SK-N-DZ (cell line): ENCODE data around the gene KLRB1.
"Not testable (repeated sequence)": the region's sequence is repeated elsewhere in the genome, so short reads cannot be mapped to it uniquely, and the experiment has no call there.

Source experiments
- DNase-seq: peaks from one replicate; pipeline ENCODE4 v3.0.0-alpha.2; 2015; ENCODE audit warnings: low spot score

Gene KLRB1

DNA sequence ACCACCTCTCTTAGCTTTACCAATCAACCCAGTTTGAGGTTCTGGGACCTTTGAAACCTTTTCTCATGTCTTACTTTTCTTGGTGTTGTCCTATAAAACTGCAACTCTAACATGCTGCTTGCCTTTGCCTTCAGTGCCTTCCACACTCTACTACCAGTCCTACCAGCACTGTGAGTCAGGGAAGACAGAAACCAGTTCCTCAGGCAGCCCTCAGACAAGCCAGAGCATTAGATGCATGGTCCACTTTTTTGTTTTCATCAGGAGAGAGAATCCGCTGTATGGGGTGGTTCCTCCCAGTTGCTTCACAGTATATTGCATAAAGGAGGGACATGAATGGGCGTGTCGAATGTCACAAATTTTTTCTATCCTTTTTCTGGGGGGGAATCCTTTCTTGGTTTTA, 17.3 kb upstream of the KLRB1 start:
- DNase-seq: no peak

DNA sequence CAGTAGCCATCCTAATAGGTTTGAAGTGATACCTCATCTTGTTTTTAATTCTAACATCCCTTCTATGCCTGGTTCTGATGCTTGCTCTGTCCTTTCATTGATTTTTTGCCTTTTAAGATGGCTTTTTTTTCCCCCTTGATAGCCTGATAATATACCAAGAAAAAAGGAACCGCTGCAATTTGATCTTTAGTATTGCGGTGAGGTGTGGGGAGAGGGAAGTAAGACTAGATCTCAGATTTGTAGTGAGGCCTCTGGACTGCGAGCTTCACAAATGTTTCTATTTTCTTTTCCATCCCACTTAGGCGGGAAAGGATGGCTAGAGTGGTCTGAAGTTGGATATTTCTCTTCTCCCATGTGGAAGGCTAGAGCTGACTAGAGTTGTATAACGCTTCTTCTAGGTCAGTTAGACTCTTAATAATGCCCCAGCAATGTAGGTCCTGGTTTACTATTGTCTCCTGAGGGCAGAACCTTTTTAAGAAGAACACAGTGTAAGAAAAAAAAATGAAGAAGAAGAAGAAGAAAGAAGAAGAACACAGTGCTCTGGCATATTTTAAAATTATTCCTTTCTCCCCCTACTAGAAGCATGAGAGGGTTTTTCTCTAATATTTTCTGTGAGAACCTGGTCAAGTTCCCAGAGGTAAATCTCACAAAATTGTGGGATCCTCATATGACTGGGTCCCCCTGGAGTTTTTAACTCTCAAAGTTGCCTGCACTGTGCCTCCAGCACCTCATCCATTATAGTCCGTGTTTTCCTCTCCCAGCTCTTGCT, 11.9 kb upstream of the KLRB1 start:
- DNase-seq: no peak

- DNase-seq: not testable (repeated sequence)
Observed at GRCh38 chr12:9618906-9619305, 11.2 kb upstream of the KLRB1 start.

DNA sequence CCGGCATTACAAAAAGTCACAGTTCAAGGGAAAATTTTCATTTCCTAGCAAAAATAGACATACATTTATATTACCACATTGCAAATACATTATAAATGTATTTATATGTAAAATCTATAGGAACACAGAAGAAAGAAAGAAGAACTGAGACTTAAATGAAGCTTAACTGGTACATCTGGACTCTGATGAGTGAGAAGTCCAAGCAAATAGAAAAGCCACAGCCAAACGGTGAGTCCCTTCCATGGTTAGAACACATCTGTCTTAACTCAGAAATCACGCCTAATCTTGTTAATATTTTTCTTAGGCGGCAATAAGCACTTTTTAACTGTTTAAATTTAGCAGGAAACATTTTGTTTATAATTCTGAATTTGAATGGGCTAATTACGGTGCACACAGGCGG, 9.4 kb upstream of the KLRB1 start:
- no peak for DNase-seq

GRCh38 chr12:9615420-9616136, 7.9 kb upstream of the KLRB1 start:
- no peak for DNase-seq

DNA sequence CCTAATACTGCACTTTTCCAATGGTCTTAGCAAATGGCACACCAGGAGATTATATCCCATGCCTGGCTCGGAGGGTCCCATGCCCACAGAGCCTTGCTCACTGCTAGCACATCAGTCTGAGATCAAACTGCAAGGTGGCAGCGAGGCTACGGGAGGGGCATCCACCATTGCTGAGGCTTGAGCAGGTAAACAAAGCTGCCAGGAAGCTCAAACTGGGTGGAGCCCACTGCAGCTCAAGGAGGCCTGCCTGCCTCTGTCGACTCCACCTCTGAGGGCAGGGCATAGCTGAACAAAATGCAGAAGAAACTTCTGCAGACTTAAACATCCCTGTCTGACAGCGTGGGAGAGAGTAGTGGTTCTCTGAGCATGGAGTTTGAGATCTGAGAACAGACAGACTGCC, 2.9 kb upstream of the KLRB1 start:
- DNase-seq: not testable (repeated sequence)

- no peak for DNase-seq
Observed at GRCh38 chr12:9606736-9607372, 862 bp downstream of the KLRB1 start.

DNA sequence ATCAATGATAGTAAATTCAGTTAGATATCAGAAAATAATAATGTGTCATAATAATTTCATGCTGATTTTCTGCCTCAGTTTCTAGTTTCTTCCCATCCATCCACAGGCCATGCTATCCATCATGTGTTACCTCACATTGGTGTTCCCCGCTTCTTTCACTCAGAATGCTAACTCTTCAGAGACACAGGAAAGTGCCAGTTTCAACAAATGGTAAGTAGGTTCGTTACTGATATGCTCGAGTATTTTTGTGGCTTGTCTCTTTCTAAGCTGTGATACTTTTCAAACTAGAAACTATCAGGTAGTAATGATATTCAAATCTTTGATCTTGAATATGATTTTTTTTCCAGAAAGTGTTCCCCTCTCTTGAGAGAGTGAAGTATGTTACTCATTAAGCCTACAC, 1.5 kb downstream of the KLRB1 start:
- no peak for DNase-seq

DNA sequence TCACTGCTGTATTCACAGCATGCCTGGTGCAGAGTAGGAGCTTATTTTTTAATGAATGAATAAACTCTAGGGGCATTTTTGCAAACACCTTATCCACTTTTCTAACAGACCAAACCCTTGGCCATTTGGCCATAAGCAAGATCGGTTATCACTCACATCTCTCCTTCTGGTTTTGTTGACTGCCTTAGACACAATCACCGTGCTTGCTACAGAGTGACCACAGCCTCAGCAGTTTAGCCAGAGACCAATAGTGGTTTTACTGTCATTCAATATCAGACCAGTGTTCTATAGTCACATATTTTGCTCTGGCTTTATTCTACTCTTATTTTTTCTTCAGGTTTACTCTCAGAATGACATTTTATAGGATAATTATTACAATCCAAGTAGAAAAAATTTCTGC, 2.2 kb downstream of the KLRB1 start:
- no peak for DNase-seq

GRCh38 chr12:9604287-9604686, 3.4 kb downstream of the KLRB1 start:
- no peak for DNase-seq

- not testable (repeated sequence) for DNase-seq
Observed at GRCh38 chr12:9600426-9600825, 7.3 kb downstream of the KLRB1 start.

DNA sequence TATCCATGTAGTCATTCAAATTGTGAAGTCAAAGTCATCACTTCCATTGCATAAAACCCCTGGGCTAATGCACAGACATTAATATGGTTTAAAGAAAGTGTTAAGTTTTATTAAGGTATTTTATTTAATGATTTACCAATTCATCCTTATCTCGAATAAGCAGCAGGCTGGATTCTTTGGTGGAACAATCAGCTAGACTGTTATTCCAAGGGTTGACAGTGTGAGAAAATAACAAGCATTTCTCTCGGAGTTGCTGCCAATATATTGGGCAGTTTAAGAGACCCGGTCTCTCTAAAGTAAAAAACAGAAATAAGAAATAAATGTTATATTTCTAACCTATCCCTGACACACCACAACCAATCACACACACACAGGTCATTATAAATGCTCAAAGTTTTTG, 9.4 kb downstream of the KLRB1 start:
- no peak for DNase-seq

DNA sequence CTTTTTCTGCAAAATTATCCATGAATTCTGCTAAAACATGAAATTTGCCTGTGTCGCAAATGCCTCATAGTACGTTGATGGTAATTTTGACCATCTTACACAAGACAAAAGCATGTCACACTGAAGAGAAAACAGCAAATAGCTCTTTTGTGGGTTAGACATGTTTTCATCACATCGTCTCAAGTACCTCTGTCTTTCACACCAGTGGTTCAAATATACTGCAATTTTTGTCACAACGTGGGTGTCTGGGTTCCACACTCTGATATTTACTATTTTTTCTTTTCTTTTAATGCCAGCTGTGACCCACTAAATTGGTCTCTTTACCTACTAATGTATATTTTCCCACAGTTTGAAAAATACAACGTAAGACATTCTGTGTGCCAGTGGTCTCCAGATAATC, 10.4 kb downstream of the KLRB1 start:
- no peak for DNase-seq

DNA sequence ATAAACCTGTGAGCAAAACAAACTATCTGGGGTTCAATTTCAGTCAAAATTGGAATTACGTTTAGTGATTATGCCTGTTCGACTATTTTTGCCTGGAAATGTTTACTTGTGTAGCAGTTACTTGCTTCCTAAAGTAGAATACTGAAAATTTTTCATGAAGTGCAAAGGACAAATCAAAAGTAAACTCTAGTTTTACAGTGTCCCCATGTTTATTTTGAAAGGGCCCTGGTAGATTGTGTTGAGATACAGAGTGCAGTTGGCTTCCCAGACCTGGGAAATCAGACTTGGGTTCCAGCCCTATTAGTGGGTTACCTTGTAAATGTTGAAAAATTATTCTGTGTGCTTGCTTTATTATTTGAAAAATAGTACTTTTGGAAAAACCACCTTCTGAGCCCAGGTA, 17.3 kb downstream of the KLRB1 start:
- no peak for DNase-seq

DNA sequence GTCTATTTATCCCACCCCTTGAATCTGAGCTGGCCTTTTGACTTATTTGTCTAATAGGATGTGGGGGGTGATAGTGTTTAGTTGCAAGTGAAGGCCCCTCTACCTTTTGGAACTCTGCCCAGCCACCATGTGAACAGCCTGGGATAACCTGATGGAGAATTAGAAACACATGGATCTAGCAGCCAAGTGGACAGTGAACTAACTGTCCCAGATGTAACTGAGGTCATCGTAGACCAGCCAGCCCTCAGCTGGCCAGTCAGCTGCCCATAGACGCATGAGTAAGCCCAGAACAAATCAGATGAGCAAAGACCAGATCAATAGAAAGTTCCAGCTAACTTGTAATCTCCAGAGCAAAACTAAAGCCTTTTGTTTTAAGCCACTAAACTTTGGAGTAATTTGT, 19.0 kb downstream of the KLRB1 start:
- DNase-seq: no peak

- no peak for DNase-seq
Observed at GRCh38 chr12:9587987-9588600, 19.6 kb downstream of the KLRB1 start.

DNA sequence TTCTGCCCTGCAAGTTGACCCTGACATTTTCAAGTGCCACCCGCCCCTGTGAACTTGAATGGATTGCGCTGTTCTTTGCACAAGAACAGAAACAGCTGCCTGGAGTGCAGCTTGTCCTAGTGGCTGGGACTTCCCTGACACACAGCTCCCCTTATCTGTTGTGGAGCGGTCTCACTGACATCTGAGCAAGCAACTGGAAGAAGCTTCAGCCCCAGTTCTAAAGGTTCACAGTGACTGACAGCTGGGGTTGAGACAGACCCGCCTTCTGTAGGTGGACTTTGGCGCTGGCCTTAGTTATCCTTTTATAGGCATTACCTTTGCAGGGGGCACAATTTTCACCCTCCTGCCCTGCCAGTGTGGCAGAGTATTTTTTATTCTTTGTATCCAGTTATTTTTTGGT, 30.0 kb downstream of the KLRB1 start:
- not testable (repeated sequence) for DNase-seq

DNA sequence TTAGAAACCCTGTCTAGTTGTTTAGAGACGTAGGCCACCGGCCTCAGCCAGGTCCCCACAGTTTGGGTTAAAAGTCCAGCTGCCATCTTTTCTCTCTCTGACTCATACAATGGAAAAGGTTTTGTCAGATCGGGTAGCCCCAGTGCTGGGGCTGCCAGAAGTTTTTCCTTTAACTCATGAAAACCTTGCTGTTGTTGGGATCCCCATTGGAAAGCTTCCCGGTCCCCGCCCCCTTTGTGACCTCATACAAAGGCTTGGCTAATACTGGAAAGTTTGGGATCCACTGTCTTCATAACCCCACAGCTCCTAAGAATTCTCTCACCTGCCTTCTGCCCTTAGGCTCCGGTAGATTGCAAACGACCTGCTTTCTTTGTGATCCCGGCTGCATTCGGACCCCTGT, 40.6 kb downstream of the KLRB1 start:
- DNase-seq: not testable (repeated sequence)

GRCh38 chr12:9566113-9566512, 41.6 kb downstream of the KLRB1 start:
- not testable (repeated sequence) for DNase-seq

DNA sequence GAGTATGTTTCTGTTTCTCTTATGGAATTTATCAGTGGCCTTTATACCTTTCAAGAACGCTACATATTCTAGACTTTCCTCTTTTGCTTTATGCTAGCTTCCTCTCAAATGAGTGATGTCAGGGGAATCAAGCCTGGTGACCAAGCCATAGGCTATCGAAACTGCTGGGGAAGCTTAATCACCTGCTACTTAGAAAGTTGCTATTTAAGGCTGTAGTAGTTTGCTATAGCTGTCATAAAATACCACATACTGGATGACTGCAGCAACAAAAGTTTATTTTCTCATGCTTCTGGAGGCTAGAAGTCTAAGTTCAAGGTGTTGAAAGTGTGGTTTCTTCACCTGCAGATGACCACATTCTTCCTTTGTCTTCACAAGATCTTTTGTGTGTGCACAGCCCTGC, 43.3 kb downstream of the KLRB1 start:
- DNase-seq: not testable (repeated sequence)

- DNase-seq: not testable (repeated sequence)
Observed at GRCh38 chr12:9562841-9563453, 44.8 kb downstream of the KLRB1 start.

DNA sequence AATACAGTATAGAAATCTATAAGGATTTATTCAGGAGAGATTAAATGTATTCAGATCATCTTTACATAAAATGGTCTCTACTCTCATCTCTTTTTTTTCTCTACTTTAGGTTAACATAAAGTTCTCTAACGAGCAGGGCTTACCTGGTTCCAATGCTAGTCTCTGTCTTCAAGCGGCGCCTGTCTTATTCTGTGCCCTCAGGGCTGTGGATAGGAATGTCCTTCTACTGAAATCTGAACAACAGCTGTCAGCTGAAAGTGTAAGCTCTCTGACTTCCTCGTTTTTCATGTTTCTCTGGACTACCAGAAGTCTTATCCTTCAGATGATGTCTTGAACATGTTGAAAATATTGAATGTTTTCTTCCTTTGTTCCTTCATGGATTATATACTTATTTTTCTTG, 62.2 kb downstream of the KLRB1 start:
- not testable (repeated sequence) for DNase-seq
